OCI-LY1 (cell line): ENCODE data around the gene LYRM7.
A peak's percentile ranks its signal among the peaks of the same experiment; 100 is the strongest.

ENCODE experiments used
- H2AFZ ChIP-seq: fragments of 200-600 bp; sonication (generic), shearing (Covaris generic); 2 replicates; pipeline ENCODE4 v1.6.0; 2014; ENCODE audit warnings: antibody characterized with exemption, mild to moderate bottlenecking, low read length
- H3F3A ChIP-seq: fragments of 200-600 bp; sonication (generic), shearing (Covaris generic); 2 replicates; pipeline ENCODE4 v1.6.0; 2014; ENCODE audit warnings: mild to moderate bottlenecking, antibody characterized with exemption, low read length, moderate library complexity; ENCODE audit not compliant: insufficient read depth
- H3K27ac ChIP-seq: fragments of 200-600 bp; sonication (generic); 2 replicates; pipeline ENCODE4 v1.5.1; 2014; ENCODE audit warnings: low read length, mixed run types, mild to moderate bottlenecking, low read depth; ENCODE audit not compliant: poor library complexity, severe bottlenecking
- H3K27me3 ChIP-seq: fragments of 200-600 bp; sonication (generic); 2 replicates; pipeline ENCODE4 v1.6.0; 2014; ENCODE audit warnings: antibody characterized with exemption, mild to moderate bottlenecking, low read length, moderate library complexity; ENCODE audit not compliant: insufficient read depth
- H3K36me3 ChIP-seq: fragments of 200-600 bp; sonication (generic); 2 replicates; pipeline ENCODE4 v1.6.1; 2014; ENCODE audit warnings: mild to moderate bottlenecking, antibody characterized with exemption, low read length, moderate library complexity, mixed read lengths; ENCODE audit not compliant: insufficient read depth
- H3K4me1 ChIP-seq: fragments of 200-600 bp; sonication (generic); 2 replicates; pipeline ENCODE4 v1.5.1; 2014; ENCODE audit warnings: mild to moderate bottlenecking, low read length, moderate library complexity; ENCODE audit not compliant: insufficient read depth, severe bottlenecking
- H3K4me2 ChIP-seq: fragments of 200-600 bp; sonication (generic), shearing (Covaris generic); 2 replicates; pipeline ENCODE4 v1.6.1; 2014; ENCODE audit warnings: low read length
- H3K4me3 ChIP-seq: fragments of 200-600 bp; sonication (generic); 2 replicates; pipeline ENCODE4 v1.5.1; 2014; ENCODE audit warnings: low read length, low read depth, mild to moderate bottlenecking, mixed read lengths; ENCODE audit not compliant: poor library complexity, severe bottlenecking
- H3K79me2 ChIP-seq: fragments of 200-600 bp; shearing (Covaris generic); 2 replicates; pipeline ENCODE4 v1.6.1; 2016; ENCODE audit warnings: mixed run types, low read length, mixed read lengths; ENCODE audit not compliant: insufficient read depth
- H3K9ac ChIP-seq: fragments of 200-600 bp; sonication (generic), shearing (Covaris generic); 2 replicates; pipeline ENCODE4 v1.6.1; 2014; ENCODE audit warnings: mild to moderate bottlenecking, low read length, mixed read lengths
- H3K9me2 ChIP-seq: fragments of 200-600 bp; sonication (generic), shearing (Covaris generic); 2 replicates; pipeline ENCODE4 v1.6.1; 2014; ENCODE audit warnings: low read depth, mild to moderate bottlenecking, low read length, mixed read lengths
- H3K9me3 ChIP-seq: fragments of 200-600 bp; shearing (Covaris generic); 2 replicates; pipeline ENCODE4 v1.6.1; 2014; ENCODE audit warnings: low read length, mixed read lengths
- H4K20me1 ChIP-seq: fragments of 200-600 bp; sonication (generic), shearing (Covaris generic); 2 replicates; pipeline ENCODE4 v1.6.0; 2016; ENCODE audit warnings: mild to moderate bottlenecking, low read length; ENCODE audit not compliant: insufficient read depth
- EZH2 ChIP-seq: fragments of 200-600 bp; sonication (generic), shearing (Covaris generic); IDR thresholded peaks from 2 replicates; pipeline ENCODE4 v1.8.0; 2017; ENCODE audit warnings: borderline replicate concordance, mixed run types, mild to moderate bottlenecking, antibody characterized with exemption, low read length, moderate library complexity, mixed read lengths
- TF ChIP-seq, protein P1 (sequence below): fragments of 200-600 bp; sonication (generic), shearing (Covaris generic); IDR thresholded peaks from 2 replicates; pipeline ENCODE4 v1.5.1; 2017; ENCODE audit warnings: mild to moderate bottlenecking, antibody characterized with exemption, low read length, moderate library complexity, mixed read lengths

LYRM7 gene

GRCh38 chr5:131214609-131215227 is 44.0 kb downstream of the LYRM7 start:
- TF ChIP-seq EZH2 = no peak
- TF ChIP-seq, protein P1, sequence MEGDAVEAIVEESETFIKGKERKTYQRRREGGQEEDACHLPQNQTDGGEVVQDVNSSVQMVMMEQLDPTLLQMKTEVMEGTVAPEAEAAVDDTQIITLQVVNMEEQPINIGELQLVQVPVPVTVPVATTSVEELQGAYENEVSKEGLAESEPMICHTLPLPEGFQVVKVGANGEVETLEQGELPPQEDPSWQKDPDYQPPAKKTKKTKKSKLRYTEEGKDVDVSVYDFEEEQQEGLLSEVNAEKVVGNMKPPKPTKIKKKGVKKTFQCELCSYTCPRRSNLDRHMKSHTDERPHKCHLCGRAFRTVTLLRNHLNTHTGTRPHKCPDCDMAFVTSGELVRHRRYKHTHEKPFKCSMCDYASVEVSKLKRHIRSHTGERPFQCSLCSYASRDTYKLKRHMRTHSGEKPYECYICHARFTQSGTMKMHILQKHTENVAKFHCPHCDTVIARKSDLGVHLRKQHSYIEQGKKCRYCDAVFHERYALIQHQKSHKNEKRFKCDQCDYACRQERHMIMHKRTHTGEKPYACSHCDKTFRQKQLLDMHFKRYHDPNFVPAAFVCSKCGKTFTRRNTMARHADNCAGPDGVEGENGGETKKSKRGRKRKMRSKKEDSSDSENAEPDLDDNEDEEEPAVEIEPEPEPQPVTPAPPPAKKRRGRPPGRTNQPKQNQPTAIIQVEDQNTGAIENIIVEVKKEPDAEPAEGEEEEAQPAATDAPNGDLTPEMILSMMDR = no peak
- Histone ChIP-seq H4K20me1 (no peaks in the 10 kb centered on the region), H3K9ac (peak overlapping the region; percentile 14; the same call in 1 of the 2 replicates), H3K79me2 (peaks cover 84% of the 10 kb centered on the region), H2AFZ (no peak overlapping the region), H3K4me1 (peaks cover 62% of the 10 kb centered on the region), H3K36me3 (peaks cover 20% of the 10 kb centered on the region; the same call in 1 of the 2 replicates), H3F3A (no peaks in the 10 kb centered on the region), H3K27me3 (no peaks in the 10 kb centered on the region), H3K9me2 (no peaks in the 10 kb centered on the region), H3K4me3 (peak overlapping the region; percentile 9), H3K27ac (peak overlapping the region; percentile 59), H3K4me2 (peak overlapping the region; percentile 52), H3K9me3 (no peaks in the 10 kb centered on the region)

DNA sequence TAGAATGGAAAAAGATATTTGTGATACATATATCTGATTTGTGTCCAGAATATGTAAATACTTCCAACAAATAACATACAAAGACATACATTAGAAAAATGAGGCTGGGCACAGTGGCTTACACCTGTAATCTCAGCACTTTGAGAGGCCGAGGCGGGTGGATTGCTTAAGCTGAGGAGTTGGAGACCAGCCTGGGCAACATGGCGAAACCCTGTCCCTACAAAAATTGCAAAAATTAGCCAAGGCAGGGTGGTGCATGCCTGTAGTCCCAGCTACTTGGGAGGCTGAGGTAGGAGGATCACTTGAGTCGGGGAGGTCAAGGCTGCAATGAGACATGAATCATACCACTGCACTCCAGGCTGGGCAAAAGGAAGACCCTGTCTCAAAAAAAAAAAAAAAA is 47.0 kb downstream of the LYRM7 start:
- H3K27me3 ChIP-seq = no peaks in the 10 kb centered on the region
- peaks cover 38% of the 10 kb centered on the region for H3K4me1 ChIP-seq
- H3F3A ChIP-seq = no peaks in the 10 kb centered on the region
- H3K27ac ChIP-seq = no peak overlapping the region
- no peaks in the 10 kb centered on the region for H4K20me1 ChIP-seq
- no peak overlapping the region for H3K4me2 ChIP-seq
- peaks cover 50% of the 10 kb centered on the region; the same call in 1 of the 2 replicates for H3K36me3 ChIP-seq
- H3K9me3 ChIP-seq = no peaks in the 10 kb centered on the region
- no peak overlapping the region for H3K9ac ChIP-seq
- TF ChIP-seq, protein P1 = no peak
- no peak for TF ChIP-seq EZH2
- no peak overlapping the region for H2AFZ ChIP-seq
- H3K4me3 ChIP-seq = no peak overlapping the region
- H3K9me2 ChIP-seq = no peaks in the 10 kb centered on the region
- H3K79me2 ChIP-seq = peaks cover 84% of the 10 kb centered on the region

- Histone ChIP-seq H3K4me1 (peaks cover 33% of the 10 kb centered on the region), H4K20me1 (no peaks in the 10 kb centered on the region), H3K9me2 (no peaks in the 10 kb centered on the region), H3K27me3 (no peaks in the 10 kb centered on the region), H3K4me2 (no peak overlapping the region), H3K9me3 (no peaks in the 10 kb centered on the region), H3K27ac (no peak overlapping the region), H3F3A (no peaks in the 10 kb centered on the region), H3K79me2 (peaks cover 79% of the 10 kb centered on the region), H3K36me3 (peaks cover 56% of the 10 kb centered on the region; the same call in 1 of the 2 replicates), H3K9ac (no peak overlapping the region), H3K4me3 (no peak overlapping the region), H2AFZ (no peak overlapping the region)
- TF ChIP-seq, protein P1 = no peak
- no peak for TF ChIP-seq EZH2
These were observed 47.6 kb downstream of the LYRM7 start for GRCh38 chr5:131218392-131218791.
